HepG2 (cell line): ENCODE data around the gene GMEB1. TPM values are rescaled to one million over a fixed set of nuclear protein-coding genes. Genes with fewer than 3 reads are reported as not detected.
A peak's percentile ranks its signal among the peaks of the same experiment; 100 is the strongest.

Experiments
- ETV5 ChIP-seq: IDR thresholded peaks from 2 replicates; pipeline ENCODE4 v1.6.1; 2018; ENCODE audit warnings: missing biosample characterization, missing genetic modification reagents, inconsistent platforms, borderline replicate concordance
- FOXA1 ChIP-seq, 2 experiments: fragments of 450-650 bp in 1 of 2; sonication (generic) in 1 of 2; formaldehyde crosslinking in 1 of 2; IDR thresholded peaks; 2 replicates each; pipeline versions ENCODE4 v1.4.0 to v1.6.1; 2016 to 2020; ENCODE audit warnings: missing genetic modification reagents in 1 of 2
- FOXO1 ChIP-seq: sonication (generic); formaldehyde crosslinking; IDR thresholded peaks from 2 replicates; pipeline ENCODE4 v1.4.0; 2020; ENCODE audit warnings: missing genetic modification reagents
- GTF3A ChIP-seq: sonication (generic); formaldehyde crosslinking; conservative IDR thresholded peaks from 2 replicates; pipeline ENCODE4 v1.4.0; 2020; ENCODE audit warnings: mild to moderate bottlenecking, missing genetic modification reagents
- MED8 ChIP-seq: sonication (generic); formaldehyde crosslinking; IDR thresholded peaks from 2 replicates; pipeline ENCODE4 v1.8.1; 2023; ENCODE audit warnings: mild to moderate bottlenecking, missing genetic modification reagents; ENCODE audit not compliant: insufficient replicate concordance
- ONECUT2 ChIP-seq: sonication (generic); formaldehyde crosslinking; IDR thresholded peaks from 2 replicates; pipeline ENCODE4 v1.4.0; 2020; ENCODE audit warnings: missing genetic modification reagents
- RARA ChIP-seq: IDR thresholded peaks from 2 replicates; pipeline ENCODE4 v1.6.1; 2016; ENCODE audit warnings: missing genetic modification reagents, missing compliant biosample characterization
- RFX3 ChIP-seq: IDR thresholded peaks from 2 replicates; pipeline ENCODE4 v1.6.1; 2016; ENCODE audit warnings: missing biosample characterization, missing genetic modification reagents
- SIN3A ChIP-seq: IDR thresholded peaks from 2 replicates; pipeline ENCODE4 v1.6.1; 2011; ENCODE audit warnings: low read depth, mild to moderate bottlenecking, control low read depth, low read length, borderline replicate concordance
- TAF1 ChIP-seq: sonication (generic); formaldehyde crosslinking; IDR thresholded peaks from 2 replicates; pipeline ENCODE4 v1.4.0; 2020; ENCODE audit warnings: missing genetic modification reagents
- YEATS2 ChIP-seq: sonication (generic); formaldehyde crosslinking; IDR thresholded peaks from 2 replicates; pipeline ENCODE4 v1.4.0; 2020; ENCODE audit warnings: missing genetic modification reagents, borderline replicate concordance
- ZNF430 ChIP-seq: sonication (generic); formaldehyde crosslinking; IDR thresholded peaks from 2 replicates; pipeline ENCODE4 v1.9.0; 2021; ENCODE audit warnings: mild to moderate bottlenecking, missing genetic modification reagents
- ZNF552 ChIP-seq: sonication (generic); formaldehyde crosslinking; IDR thresholded peaks from 2 replicates; pipeline ENCODE4 v1.9.0; 2022; ENCODE audit warnings: missing genetic modification reagents, mild to moderate bottlenecking, borderline replicate concordance
- ZNF557 ChIP-seq: sonication (generic); formaldehyde crosslinking; IDR thresholded peaks from 2 replicates; pipeline ENCODE4 v1.4.0; 2020; ENCODE audit warnings: missing genetic modification reagents
- ZNF615 ChIP-seq: sonication (generic); formaldehyde crosslinking; IDR thresholded peaks from 2 replicates; pipeline ENCODE4 v1.5.0; 2020; ENCODE audit warnings: mild to moderate bottlenecking, missing genetic modification reagents, borderline replicate concordance
- ZNF672 ChIP-seq: sonication (generic); formaldehyde crosslinking; IDR thresholded peaks from 2 replicates; pipeline ENCODE4 v1.8.1; 2022; ENCODE audit warnings: missing genetic modification reagents
- polyA plus RNA-seq, 8 experiments: library from polyadenylated mRNA; depleted of rRNA in 3 of 8; stranded (reverse) in 7 of 8; unstranded in 1 of 8; fragments of >200 nt; fragmentation: Illumina TruSeq in 4 of 8; extraction: Trizol in 4 of 8; gene quantifications; 2 replicates each; pipeline versions ENCODE4 v1.2.1 to v1.2.3, GENCODE V29; 2011 to 2016; ENCODE audit warnings: low read depth in 4 of 8, missing spikeins in 1 of 8, mixed read lengths in 1 of 8; ENCODE audit not compliant: insufficient read depth in 1 of 8
- total RNA-seq, 5 experiments: library from RNA; depleted of rRNA; stranded (reverse); fragments of >200 nt; fragmentation: Illumina TruSeq; extraction: Trizol; gene quantifications; 2 replicates each; pipeline ENCODE4 v1.2.3, GENCODE V29; 2016; ENCODE audit warnings: low read depth in 1 of 5
- TF ChIP-seq, protein P1 (sequence below): IDR thresholded peaks from 2 replicates; pipeline ENCODE4 v1.6.1; 2016; ENCODE audit warnings: low read depth
- TF ChIP-seq, protein P2 (sequence below): IDR thresholded peaks from 2 replicates; pipeline ENCODE4 v1.6.1; 2016; ENCODE audit warnings: mild to moderate bottlenecking
- TF ChIP-seq, protein P3 (sequence below): sonication (generic); formaldehyde crosslinking; IDR thresholded peaks from 2 replicates; pipeline ENCODE4 v1.4.0; 2020; ENCODE audit warnings: mild to moderate bottlenecking, missing genetic modification reagents
- TF ChIP-seq, protein P4 (sequence below): sonication (generic); formaldehyde crosslinking; IDR thresholded peaks from 2 replicates; pipeline ENCODE4 v1.9.0; 2021; ENCODE audit warnings: missing genetic modification reagents, borderline replicate concordance
- TF ChIP-seq, protein P5 (sequence below), 2 experiments: fragments of 450-650 bp in 1 of 2; sonication (generic) in 1 of 2; formaldehyde crosslinking; IDR thresholded peaks; 2 replicates each; pipeline versions ENCODE4 v1.5.0 to v1.8.0; 2020 to 2022; ENCODE audit warnings: mild to moderate bottlenecking in 1 of 2, missing genetic modification reagents in 1 of 2
- TF ChIP-seq, protein P6 (sequence below): sonication (generic); formaldehyde crosslinking; IDR thresholded peaks from 2 replicates; pipeline ENCODE4 v1.5.0; 2020; ENCODE audit warnings: missing genetic modification reagents

Gene GMEB1
- total and polyA plus RNA-seq, 2 of the 13 experiments (the other 11 are each of a cell fraction or from before 2014, with no cell fraction given) = 3.0 to 6.0 TPM

DNA sequence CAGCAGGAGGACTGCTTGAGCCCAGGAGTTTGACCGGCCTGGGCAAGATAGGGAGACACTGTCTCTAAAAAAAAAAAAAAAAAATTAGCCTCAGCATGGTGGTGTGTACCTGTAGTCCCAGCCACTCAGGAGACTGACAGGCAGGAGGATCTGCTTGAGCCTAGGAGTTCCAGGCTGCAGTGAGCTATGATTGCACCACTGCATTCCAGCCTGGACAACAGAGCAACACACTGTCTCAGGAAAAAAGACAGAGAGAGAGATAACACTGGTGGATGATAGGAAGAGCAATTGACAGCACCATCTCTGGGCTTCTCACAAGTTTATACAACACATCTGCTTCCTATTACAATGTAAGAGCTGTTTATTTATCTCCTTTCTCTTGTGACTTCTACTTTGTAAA lies 22.5 kb upstream of the GMEB1 start (continued):
- TF ChIP-seq, protein P1, sequence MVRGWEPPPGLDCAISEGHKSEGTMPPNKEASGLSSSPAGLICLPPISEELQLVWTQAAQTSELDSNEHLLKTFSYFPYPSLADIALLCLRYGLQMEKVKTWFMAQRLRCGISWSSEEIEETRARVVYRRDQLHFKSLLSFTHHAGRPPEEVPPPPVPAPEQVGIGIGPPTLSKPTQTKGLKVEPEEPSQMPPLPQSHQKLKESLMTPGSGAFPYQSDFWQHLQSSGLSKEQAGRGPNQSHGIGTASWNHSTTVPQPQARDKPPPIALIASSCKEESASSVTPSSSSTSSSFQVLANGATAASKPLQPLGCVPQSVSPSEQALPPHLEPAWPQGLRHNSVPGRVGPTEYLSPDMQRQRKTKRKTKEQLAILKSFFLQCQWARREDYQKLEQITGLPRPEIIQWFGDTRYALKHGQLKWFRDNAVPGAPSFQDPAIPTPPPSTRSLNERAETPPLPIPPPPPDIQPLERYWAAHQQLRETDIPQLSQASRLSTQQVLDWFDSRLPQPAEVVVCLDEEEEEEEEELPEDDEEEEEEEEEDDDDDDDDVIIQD (CRISPR knock-in tag) = no peak
- TF ChIP-seq MED8 (no peak), ONECUT2 (CRISPR knock-in tag) (no peak), TAF1 (CRISPR knock-in tag) (no peak), SIN3A (no peak), FOXO1 (CRISPR knock-in tag) (no peak), YEATS2 (CRISPR knock-in tag) (no peak), ZNF552 (CRISPR knock-in tag) (no peak), ZNF557 (CRISPR knock-in tag) (no peak), GTF3A (CRISPR knock-in tag) (no peak), RFX3 (CRISPR knock-in tag) (no peak), ZNF615 (CRISPR knock-in tag) (no peak), ETV5 (CRISPR knock-in tag) (0 out of 2 replicates have a peak, but pooled peaks have one; percentile 10), FOXA1 (IDR thresholded peaks at IDR 0.05) (no peak), FOXA1 (CRISPR knock-in tag; IDR thresholded peaks at IDR 0.05) (0 out of 2 replicates have a peak, but pooled peaks have one; percentile 44), ZNF430 (CRISPR knock-in tag) (no peak), ZNF672 (CRISPR knock-in tag) (no peak), RARA (no peak)
- TF ChIP-seq, protein P2, sequence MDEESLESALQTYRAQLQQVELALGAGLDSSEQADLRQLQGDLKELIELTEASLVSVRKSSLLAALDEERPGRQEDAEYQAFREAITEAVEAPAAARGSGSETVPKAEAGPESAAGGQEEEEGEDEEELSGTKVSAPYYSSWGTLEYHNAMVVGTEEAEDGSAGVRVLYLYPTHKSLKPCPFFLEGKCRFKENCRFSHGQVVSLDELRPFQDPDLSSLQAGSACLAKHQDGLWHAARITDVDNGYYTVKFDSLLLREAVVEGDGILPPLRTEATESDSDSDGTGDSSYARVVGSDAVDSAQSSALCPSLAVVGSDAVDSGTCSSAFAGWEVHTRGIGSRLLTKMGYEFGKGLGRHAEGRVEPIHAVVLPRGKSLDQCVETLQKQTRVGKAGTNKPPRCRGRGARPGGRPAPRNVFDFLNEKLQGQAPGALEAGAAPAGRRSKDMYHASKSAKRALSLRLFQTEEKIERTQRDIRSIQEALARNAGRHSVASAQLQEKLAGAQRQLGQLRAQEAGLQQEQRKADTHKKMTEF (CRISPR knock-in tag) = 0 out of 2 replicates have a peak, but pooled peaks have one; percentile 22
- TF ChIP-seq, protein P3, sequence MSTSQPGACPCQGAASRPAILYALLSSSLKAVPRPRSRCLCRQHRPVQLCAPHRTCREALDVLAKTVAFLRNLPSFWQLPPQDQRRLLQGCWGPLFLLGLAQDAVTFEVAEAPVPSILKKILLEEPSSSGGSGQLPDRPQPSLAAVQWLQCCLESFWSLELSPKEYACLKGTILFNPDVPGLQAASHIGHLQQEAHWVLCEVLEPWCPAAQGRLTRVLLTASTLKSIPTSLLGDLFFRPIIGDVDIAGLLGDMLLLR (CRISPR knock-in tag) = no peak
- TF ChIP-seq, protein P4, sequence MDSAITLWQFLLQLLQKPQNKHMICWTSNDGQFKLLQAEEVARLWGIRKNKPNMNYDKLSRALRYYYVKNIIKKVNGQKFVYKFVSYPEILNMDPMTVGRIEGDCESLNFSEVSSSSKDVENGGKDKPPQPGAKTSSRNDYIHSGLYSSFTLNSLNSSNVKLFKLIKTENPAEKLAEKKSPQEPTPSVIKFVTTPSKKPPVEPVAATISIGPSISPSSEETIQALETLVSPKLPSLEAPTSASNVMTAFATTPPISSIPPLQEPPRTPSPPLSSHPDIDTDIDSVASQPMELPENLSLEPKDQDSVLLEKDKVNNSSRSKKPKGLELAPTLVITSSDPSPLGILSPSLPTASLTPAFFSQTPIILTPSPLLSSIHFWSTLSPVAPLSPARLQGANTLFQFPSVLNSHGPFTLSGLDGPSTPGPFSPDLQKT (CRISPR knock-in tag) = no peak
- TF ChIP-seq, protein P5, sequence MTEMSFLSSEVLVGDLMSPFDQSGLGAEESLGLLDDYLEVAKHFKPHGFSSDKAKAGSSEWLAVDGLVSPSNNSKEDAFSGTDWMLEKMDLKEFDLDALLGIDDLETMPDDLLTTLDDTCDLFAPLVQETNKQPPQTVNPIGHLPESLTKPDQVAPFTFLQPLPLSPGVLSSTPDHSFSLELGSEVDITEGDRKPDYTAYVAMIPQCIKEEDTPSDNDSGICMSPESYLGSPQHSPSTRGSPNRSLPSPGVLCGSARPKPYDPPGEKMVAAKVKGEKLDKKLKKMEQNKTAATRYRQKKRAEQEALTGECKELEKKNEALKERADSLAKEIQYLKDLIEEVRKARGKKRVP (CRISPR knock-in tag; IDR thresholded peaks at IDR 0.05) = 0 out of 4 replicates have a peak, but pooled peaks of 1 of the 2 experiments have one; percentile 17
- TF ChIP-seq, protein P6, sequence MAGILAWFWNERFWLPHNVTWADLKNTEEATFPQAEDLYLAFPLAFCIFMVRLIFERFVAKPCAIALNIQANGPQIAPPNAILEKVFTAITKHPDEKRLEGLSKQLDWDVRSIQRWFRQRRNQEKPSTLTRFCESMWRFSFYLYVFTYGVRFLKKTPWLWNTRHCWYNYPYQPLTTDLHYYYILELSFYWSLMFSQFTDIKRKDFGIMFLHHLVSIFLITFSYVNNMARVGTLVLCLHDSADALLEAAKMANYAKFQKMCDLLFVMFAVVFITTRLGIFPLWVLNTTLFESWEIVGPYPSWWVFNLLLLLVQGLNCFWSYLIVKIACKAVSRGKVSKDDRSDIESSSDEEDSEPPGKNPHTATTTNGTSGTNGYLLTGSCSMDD = no peak
